ENCODE results near the gene WDPCP. TPM values are rescaled to one million over a fixed set of nuclear protein-coding genes. Genes with fewer than 3 reads are reported as not detected.

Gene WDPCP
- polyA plus RNA-seq, 1 of the 3 experiments (the other 2 are of a cell fraction): 3.1 TPM

GRCh38 chr2:63614448-63614968, 26.2 kb upstream of the WDPCP start:
- POLR2A ChIA-PET: no interaction called here
- Histone ChIP-seq H3F3A (replicated peaks; ENCODE audit: insufficient read depth) (no peaks in the 10 kb centered on the region), H3K9ac (no peak overlapping the region), H3K4me1 (ENCODE audit: control insufficient read depth in 1 of 2, insufficient read depth in 2 of 2, low read depth in 1 of 2, low read length in 1 of 2) (peaks cover 4 to 6% of the 10 kb centered on the region in 2 experiments; a peak in 2 of 4 replicates), H3K9me3 (no peaks in the 10 kb centered on the region), H3K36me3 (replicated peaks in 1 of 2; ENCODE audit: control insufficient read depth in 1 of 2, insufficient read depth in 2 of 2, low read length in 1 of 2) (no peaks in the 10 kb centered on the region), H3K4me3 (ENCODE audit: low read depth in 2 of 2, low read length in 1 of 2) (no peak overlapping the region), H3K27ac (ENCODE audit: low read depth in 2 of 2, low read length in 1 of 2) (no peak overlapping the region; a peak in 1 of 4 replicates), H3K79me2 (ENCODE audit: insufficient read depth) (no peaks in the 10 kb centered on the region), H3K4me2 (no peak overlapping the region), H2AFZ (ENCODE audit: low read depth) (peak overlapping the region; percentile 68), H3K27me3 (ENCODE audit: insufficient read depth) (no peaks in the 10 kb centered on the region), H4K20me1 (ENCODE audit: insufficient read depth) (no peaks in the 10 kb centered on the region), H3K9me2 (no peaks in the 10 kb centered on the region)
- WGBS (ENCODE audit: low lambda C conversion rate): 90% methylated on average over 2 of the region's 2 CpGs
- TF ChIP-seq TEAD4 (IDR thresholded peaks at IDR 0.05; ENCODE audit: borderline replicate concordance, insufficient read depth) (peak; percentile 48; the same call in 1 of the 2 replicates), FOSL2 (IDR thresholded peaks at IDR 0.05; ENCODE audit: borderline replicate concordance, low read depth) (no peak)
- CTCF ChIA-PET: no interaction called here
- DNase-seq: no peak

DNA sequence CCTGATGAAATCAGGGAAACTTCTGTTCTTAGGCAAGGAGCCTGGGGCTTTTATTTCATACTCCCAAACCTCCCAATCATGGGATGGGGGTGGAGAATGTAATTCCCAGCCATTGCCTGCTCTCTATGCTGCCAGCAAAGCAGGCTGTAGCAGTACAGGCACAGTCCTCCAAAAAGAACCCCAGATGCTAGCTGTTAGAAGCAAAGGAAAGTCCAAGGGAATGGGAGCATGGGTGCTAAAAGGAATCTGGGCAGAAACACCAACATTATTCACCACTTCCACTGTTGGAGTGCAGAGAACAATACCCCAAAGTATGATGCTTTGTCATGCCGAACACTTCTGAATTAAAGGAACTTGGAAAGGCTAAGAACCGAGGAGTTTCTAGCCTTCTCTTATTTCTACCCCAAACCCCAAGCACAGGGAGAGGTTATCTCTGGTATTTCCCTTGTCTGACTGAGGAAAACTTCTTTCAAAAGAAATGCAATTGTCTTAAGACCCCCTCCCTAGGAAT, 25.2 kb upstream of the WDPCP start:
- Histone ChIP-seq H3K4me3 (ENCODE audit: low read depth in 2 of 2, low read length in 1 of 2) (no peak overlapping the region), H3K27ac (ENCODE audit: low read depth in 2 of 2, low read length in 1 of 2) (no peak overlapping the region), H3K79me2 (ENCODE audit: insufficient read depth) (no peaks in the 10 kb centered on the region), H2AFZ (ENCODE audit: low read depth) (no peak overlapping the region), H3K36me3 (replicated peaks in 1 of 2; ENCODE audit: control insufficient read depth in 1 of 2, insufficient read depth in 2 of 2, low read length in 1 of 2) (no peaks in the 10 kb centered on the region), H3K9me3 (no peaks in the 10 kb centered on the region), H3F3A (replicated peaks; ENCODE audit: insufficient read depth) (no peaks in the 10 kb centered on the region), H3K9me2 (no peaks in the 10 kb centered on the region), H3K4me1 (ENCODE audit: control insufficient read depth in 1 of 2, insufficient read depth in 2 of 2, low read depth in 1 of 2, low read length in 1 of 2) (peaks cover 4 to 6% of the 10 kb centered on the region in 2 experiments; a peak in 2 of 4 replicates), H4K20me1 (ENCODE audit: insufficient read depth) (no peaks in the 10 kb centered on the region), H3K27me3 (ENCODE audit: insufficient read depth) (no peaks in the 10 kb centered on the region), H3K9ac (no peak overlapping the region), H3K4me2 (no peak overlapping the region)
- DNase-seq: no peak
- TF ChIP-seq CHD2 (IDR thresholded peaks at IDR 0.05; ENCODE audit: low read length, partially characterized antibody) (no peak), USF1 (IDR thresholded peaks at IDR 0.05; ENCODE audit: borderline replicate concordance, low read depth) (no peak), JUND (IDR thresholded peaks at IDR 0.05) (no peak), TAF1 (IDR thresholded peaks at IDR 0.05; ENCODE audit: borderline replicate concordance, low read depth, low read length) (no peak), FOSL2 (IDR thresholded peaks at IDR 0.05; ENCODE audit: borderline replicate concordance, low read depth) (no peak), POLR2AphosphoS5 (IDR thresholded peaks at IDR 0.05; ENCODE audit: low read depth, low read length) (no peak)
- TF ChIP-seq, protein P1, sequence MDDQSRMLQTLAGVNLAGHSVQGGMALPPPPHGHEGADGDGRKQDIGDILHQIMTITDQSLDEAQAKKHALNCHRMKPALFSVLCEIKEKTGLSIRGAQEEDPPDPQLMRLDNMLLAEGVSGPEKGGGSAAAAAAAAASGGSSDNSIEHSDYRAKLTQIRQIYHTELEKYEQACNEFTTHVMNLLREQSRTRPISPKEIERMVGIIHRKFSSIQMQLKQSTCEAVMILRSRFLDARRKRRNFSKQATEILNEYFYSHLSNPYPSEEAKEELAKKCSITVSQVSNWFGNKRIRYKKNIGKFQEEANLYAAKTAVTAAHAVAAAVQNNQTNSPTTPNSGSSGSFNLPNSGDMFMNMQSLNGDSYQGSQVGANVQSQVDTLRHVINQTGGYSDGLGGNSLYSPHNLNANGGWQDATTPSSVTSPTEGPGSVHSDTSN (IDR thresholded peaks at IDR 0.05): no peak
- 86% methylated on average over 2 of the region's 2 CpGs for whole genome bisulfite sequencing (ENCODE audit: low lambda C conversion rate)
- ChIA-PET CTCF (no interaction called here), POLR2A (no interaction called here)

GRCh38 chr2:63610525-63610924, 22.2 kb upstream of the WDPCP start:
- no peak for DNase-seq
- no peak overlapping the region for H3K4me2 ChIP-seq
- no peak overlapping the region for H2AFZ ChIP-seq (ENCODE audit: low read depth)
- TF ChIP-seq RAD21 (IDR thresholded peaks at IDR 0.05; ENCODE audit: low read length): no peak
- no peak for TF ChIP-seq ELF1 (IDR thresholded peaks at IDR 0.05)
- TF ChIP-seq POLR2AphosphoS5 (IDR thresholded peaks at IDR 0.05; ENCODE audit: low read depth, low read length): no peak
- TF ChIP-seq JUND (IDR thresholded peaks at IDR 0.05): no peak
- TF ChIP-seq, protein P2, sequence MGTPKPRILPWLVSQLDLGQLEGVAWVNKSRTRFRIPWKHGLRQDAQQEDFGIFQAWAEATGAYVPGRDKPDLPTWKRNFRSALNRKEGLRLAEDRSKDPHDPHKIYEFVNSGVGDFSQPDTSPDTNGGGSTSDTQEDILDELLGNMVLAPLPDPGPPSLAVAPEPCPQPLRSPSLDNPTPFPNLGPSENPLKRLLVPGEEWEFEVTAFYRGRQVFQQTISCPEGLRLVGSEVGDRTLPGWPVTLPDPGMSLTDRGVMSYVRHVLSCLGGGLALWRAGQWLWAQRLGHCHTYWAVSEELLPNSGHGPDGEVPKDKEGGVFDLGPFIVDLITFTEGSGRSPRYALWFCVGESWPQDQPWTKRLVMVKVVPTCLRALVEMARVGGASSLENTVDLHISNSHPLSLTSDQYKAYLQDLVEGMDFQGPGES (IDR thresholded peaks at IDR 0.05; ENCODE audit: low read depth, low read length): no peak
- TF ChIP-seq, protein P3, sequence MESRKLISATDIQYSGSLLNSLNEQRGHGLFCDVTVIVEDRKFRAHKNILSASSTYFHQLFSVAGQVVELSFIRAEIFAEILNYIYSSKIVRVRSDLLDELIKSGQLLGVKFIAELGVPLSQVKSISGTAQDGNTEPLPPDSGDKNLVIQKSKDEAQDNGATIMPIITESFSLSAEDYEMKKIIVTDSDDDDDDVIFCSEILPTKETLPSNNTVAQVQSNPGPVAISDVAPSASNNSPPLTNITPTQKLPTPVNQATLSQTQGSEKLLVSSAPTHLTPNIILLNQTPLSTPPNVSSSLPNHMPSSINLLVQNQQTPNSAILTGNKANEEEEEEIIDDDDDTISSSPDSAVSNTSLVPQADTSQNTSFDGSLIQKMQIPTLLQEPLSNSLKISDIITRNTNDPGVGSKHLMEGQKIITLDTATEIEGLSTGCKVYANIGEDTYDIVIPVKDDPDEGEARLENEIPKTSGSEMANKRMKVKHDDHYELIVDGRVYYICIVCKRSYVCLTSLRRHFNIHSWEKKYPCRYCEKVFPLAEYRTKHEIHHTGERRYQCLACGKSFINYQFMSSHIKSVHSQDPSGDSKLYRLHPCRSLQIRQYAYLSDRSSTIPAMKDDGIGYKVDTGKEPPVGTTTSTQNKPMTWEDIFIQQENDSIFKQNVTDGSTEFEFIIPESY (IDR thresholded peaks at IDR 0.05; ENCODE audit: borderline replicate concordance, low read depth): no peak
- no peak for TF ChIP-seq MEF2A (IDR thresholded peaks at IDR 0.05; ENCODE audit: borderline replicate concordance, low read depth)
- CTCF ChIA-PET: interaction anchor here (1.4 kb wide), 1 partner anchor 21 kb away, joined by 3 read pairs; the partner anchor contains the start of gene MDH1
- H3K4me3 ChIP-seq (ENCODE audit: low read depth in 2 of 2, low read length in 1 of 2): no peak overlapping the region
- H3K27me3 ChIP-seq (ENCODE audit: insufficient read depth): no peaks in the 10 kb centered on the region
- peaks cover 5% of the 10 kb centered on the region for H3F3A ChIP-seq (replicated peaks; ENCODE audit: insufficient read depth)
- H3K79me2 ChIP-seq (ENCODE audit: insufficient read depth): no peaks in the 10 kb centered on the region
- peaks cover 13 to 16% of the 10 kb centered on the region in 2 experiments for H3K36me3 ChIP-seq (replicated peaks in 1 of 2; ENCODE audit: control insufficient read depth in 1 of 2, insufficient read depth in 2 of 2, low read length in 1 of 2)
- H3K27ac ChIP-seq (ENCODE audit: low read depth in 2 of 2, low read length in 1 of 2): no peak overlapping the region
- H3K9me2 ChIP-seq: no peaks in the 10 kb centered on the region
- WGBS (ENCODE audit: low lambda C conversion rate): 83% methylated on average over 4 of the region's 4 CpGs
- H3K4me1 ChIP-seq (ENCODE audit: control insufficient read depth in 1 of 2, insufficient read depth in 2 of 2, low read depth in 1 of 2, low read length in 1 of 2): peaks cover 4 to 6% of the 10 kb centered on the region in 2 experiments; a peak in 2 of 4 replicates
- H4K20me1 ChIP-seq (ENCODE audit: insufficient read depth): no peaks in the 10 kb centered on the region
- POLR2A ChIA-PET: no interaction called here
- no peaks in the 10 kb centered on the region for H3K9me3 ChIP-seq
- H3K9ac ChIP-seq: no peak overlapping the region
